ENCODE data around the gene SRR. TPM values are rescaled to one million over a fixed set of nuclear protein-coding genes. Genes with fewer than 3 reads are reported as not detected.

The SRR gene
- total RNA-seq, 1 donor from 2014 or later = 17.6 TPM

- Mint-ChIP-seq H3K27me3 (ENCODE audit: low read depth) (no peaks in the 10 kb centered on the region), H3K4me1 (peaks cover 4% of the 10 kb centered on the region), H3K36me3 (peaks cover 6% of the 10 kb centered on the region), H3K9me3 (no peaks in the 10 kb centered on the region), H3K4me3 (no peak overlapping the region), H3K27ac (no peak overlapping the region)
- TF ChIP-seq CTCF (IDR thresholded peaks at IDR 0.05; ENCODE audit: unreplicated experiment) = no peak
- DNase-seq (ENCODE audit: low spot score in 2 of 2, unreplicated experiment in 2 of 2) = no peak
These were observed 57.4 kb downstream of the SRR start for GRCh38 chr17:2361010-2361760.

- no peak for DNase-seq (ENCODE audit: low spot score in 2 of 2, unreplicated experiment in 2 of 2)
- no peak for TF ChIP-seq CTCF (IDR thresholded peaks at IDR 0.05; ENCODE audit: unreplicated experiment)
- H3K9me3 Mint-ChIP-seq = no peaks in the 10 kb centered on the region
- H3K4me3 Mint-ChIP-seq = no peak overlapping the region
- no peak overlapping the region for H3K27ac Mint-ChIP-seq
- H3K27me3 Mint-ChIP-seq (ENCODE audit: low read depth) = no peaks in the 10 kb centered on the region
- H3K4me1 Mint-ChIP-seq = peaks cover 4% of the 10 kb centered on the region
- H3K36me3 Mint-ChIP-seq = peaks cover 8% of the 10 kb centered on the region
These were observed 58.3 kb downstream of the SRR start for GRCh38 chr17:2362016-2362415.

- Mint-ChIP-seq H3K4me3 (no peak overlapping the region), H3K27me3 (ENCODE audit: low read depth) (no peaks in the 10 kb centered on the region), H3K27ac (no peak overlapping the region), H3K36me3 (peaks cover 8% of the 10 kb centered on the region), H3K4me1 (peaks cover 4% of the 10 kb centered on the region), H3K9me3 (no peaks in the 10 kb centered on the region)
- no peak for TF ChIP-seq CTCF (IDR thresholded peaks at IDR 0.05; ENCODE audit: unreplicated experiment)
- DNase-seq (ENCODE audit: low spot score in 2 of 2, unreplicated experiment in 2 of 2) = no peak
These were observed 58.7 kb downstream of the SRR start for GRCh38 chr17:2362416-2362815.

- Mint-ChIP-seq H3K9me3 (no peaks in the 10 kb centered on the region), H3K4me1 (peaks cover 4% of the 10 kb centered on the region), H3K27ac (no peak overlapping the region), H3K36me3 (peaks cover 6% of the 10 kb centered on the region), H3K4me3 (no peak overlapping the region), H3K27me3 (ENCODE audit: low read depth) (no peaks in the 10 kb centered on the region)
- no peak for DNase-seq (ENCODE audit: low spot score in 2 of 2, unreplicated experiment in 2 of 2)
- no peak for TF ChIP-seq CTCF (IDR thresholded peaks at IDR 0.05; ENCODE audit: unreplicated experiment)
These were observed 59.1 kb downstream of the SRR start for GRCh38 chr17:2362881-2363280.

GRCh38 chr17:2363318-2363717 lies 59.6 kb downstream of the SRR start:
- no peak for DNase-seq (ENCODE audit: low spot score in 2 of 2, unreplicated experiment in 2 of 2)
- no peak for TF ChIP-seq CTCF (IDR thresholded peaks at IDR 0.05; ENCODE audit: unreplicated experiment)
- H3K4me1 Mint-ChIP-seq = peaks cover 4% of the 10 kb centered on the region
- peaks cover 6% of the 10 kb centered on the region for H3K36me3 Mint-ChIP-seq
- H3K4me3 Mint-ChIP-seq = no peak overlapping the region
- no peak overlapping the region for H3K27ac Mint-ChIP-seq
- H3K9me3 Mint-ChIP-seq = no peaks in the 10 kb centered on the region
- no peaks in the 10 kb centered on the region for H3K27me3 Mint-ChIP-seq (ENCODE audit: low read depth)
